IPS-15b (cell line): ENCODE data around the gene ACOT8.
"Not testable (repeated sequence)": the region's sequence is repeated elsewhere in the genome, so short reads cannot be mapped to it uniquely, and the experiment has no call there.

Experiments used
- H3K27me3 ChIP-seq: one replicate; pipeline ENCODE4 v1.6.1; 2013; ENCODE audit warnings: low read length; ENCODE audit not compliant: control insufficient read depth, insufficient read depth
- H3K36me3 ChIP-seq: one replicate; pipeline ENCODE4 v1.6.1; 2013; ENCODE audit warnings: low read length; ENCODE audit not compliant: control insufficient read depth, insufficient read depth
- H3K4me1 ChIP-seq: one replicate; pipeline ENCODE4 v1.6.1; 2013; ENCODE audit warnings: mild to moderate bottlenecking, low read length; ENCODE audit not compliant: control insufficient read depth, insufficient read depth
- H3K4me3 ChIP-seq: one replicate; pipeline ENCODE4 v1.5.1; 2013; ENCODE audit warnings: low read depth, low read length
- H3K9ac ChIP-seq: one replicate; pipeline ENCODE4 v1.6.1; 2013; ENCODE audit warnings: low read depth, mild to moderate bottlenecking, low read length
- H3K9me3 ChIP-seq: one replicate; pipeline ENCODE4 v1.6.1; 2013; ENCODE audit warnings: mild to moderate bottlenecking, low read length; ENCODE audit not compliant: control insufficient read depth, insufficient read depth

The ACOT8 gene

DNA sequence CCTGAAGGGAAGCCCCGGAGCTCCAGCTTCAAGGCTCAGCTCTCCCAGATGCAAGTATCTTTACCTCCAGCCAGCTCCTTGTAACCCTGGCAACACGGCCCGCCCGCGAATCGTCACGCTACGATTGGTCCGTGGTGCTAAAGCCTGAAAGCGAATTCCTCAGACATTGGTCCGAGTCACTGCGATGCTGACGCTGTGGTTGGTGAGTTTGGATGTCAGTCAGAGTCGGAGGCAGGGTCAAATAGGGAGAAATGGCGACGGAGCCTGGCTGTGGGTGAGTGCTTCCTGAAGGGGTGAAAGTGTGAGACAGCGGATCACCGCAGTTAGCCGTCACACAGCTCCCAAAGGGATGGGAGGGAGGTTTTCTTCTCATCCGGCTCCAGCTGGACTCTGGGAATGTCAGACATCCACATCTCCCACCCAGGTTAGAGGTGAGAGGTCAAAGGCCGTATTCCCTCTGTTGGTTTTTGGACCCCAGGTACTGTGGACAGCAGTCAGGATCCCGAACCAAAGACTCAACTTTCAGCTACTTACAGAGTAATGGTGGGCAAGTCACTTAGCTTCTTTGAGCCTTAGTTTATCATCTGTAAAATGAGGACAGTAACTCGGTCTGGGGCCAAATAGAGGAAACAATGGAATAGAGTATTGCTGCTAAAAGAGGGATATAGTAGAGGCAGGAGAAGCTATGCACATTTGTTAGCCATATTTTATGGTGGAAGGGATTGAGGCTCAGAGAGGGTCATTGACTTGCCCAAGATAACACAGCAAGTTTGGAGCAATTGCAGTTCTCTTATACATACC, 24.0 kb upstream of the ACOT8 start, which contains the start of gene ZSWIM1:
TSS of gene ZSWIM1 (plus strand) at position 240 of the 801 bp plus-strand sequence. CDS start 1,366 bp downstream, outside the sequence.
- H3K36me3 ChIP-seq, result peaks cover 19% of the 10 kb centered on the region
- peak within 1 kb of the TSS; percentile 42 for H3K9ac ChIP-seq
- no peaks in the 10 kb centered on the region for H3K27me3 ChIP-seq
- H3K4me1 ChIP-seq, result no peaks in the 10 kb centered on the region
- peak within 1 kb of the TSS; percentile 70 for H3K4me3 ChIP-seq
- no peaks in the 10 kb centered on the region for H3K9me3 ChIP-seq

DNA sequence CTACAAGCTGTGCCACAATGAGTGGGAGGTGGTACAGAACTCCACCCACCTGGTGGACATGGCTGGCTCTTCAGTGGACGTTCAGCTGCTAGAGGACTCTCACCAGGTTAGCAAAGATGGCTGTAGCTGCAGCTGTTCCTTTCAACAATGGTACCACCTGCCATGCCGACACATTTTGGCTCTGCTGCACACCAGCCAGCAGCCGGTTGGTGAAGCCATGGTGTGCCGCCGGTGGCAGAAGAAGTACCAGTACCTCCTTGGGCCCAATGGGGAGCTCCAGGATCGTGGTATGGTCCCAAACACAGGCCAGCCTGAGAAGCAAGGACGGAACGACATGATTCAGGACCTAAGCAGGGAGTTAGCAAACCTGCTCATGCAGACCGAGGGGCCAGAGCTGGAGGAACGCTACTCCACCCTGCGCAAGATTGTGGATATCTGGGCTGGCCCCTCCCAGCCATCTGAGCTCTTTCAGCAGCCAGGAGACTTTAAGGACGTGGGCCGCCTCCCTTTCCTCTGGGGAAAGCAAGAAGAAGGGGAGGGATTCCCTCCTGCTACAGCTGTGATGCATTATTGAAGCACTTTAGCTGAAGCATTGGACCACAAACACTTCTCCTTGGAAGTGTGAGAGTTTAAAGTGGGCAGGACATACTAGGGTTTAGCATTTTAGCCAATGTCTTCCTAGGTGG, 21.0 kb upstream of the ACOT8 start:
- Histone ChIP-seq H3K9ac (no peak overlapping the region), H3K36me3 (peaks cover 8% of the 10 kb centered on the region), H3K9me3 (no peaks in the 10 kb centered on the region), H3K27me3 (no peaks in the 10 kb centered on the region), H3K4me1 (no peaks in the 10 kb centered on the region), H3K4me3 (no peak overlapping the region)

DNA sequence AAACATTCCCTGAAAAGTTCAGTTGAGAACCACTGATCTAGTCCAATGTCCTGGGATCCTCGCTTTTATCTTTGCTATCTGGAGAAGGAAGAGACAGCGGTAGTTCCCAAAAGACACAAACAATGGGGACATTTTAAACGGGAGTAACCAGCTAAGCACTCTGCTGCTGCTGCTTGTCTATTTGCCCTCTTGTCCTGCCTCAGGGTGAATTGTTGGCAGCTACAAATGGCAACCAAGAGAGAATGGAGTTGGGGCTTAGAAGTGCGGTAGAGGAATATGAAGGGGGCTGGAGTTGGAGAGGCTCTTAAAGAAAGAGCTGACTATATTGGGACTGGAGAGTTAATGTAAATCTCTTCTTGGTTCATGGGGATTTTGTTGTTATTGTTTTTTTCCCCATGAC, 17.4 kb upstream of the ACOT8 start:
- H3K4me3 ChIP-seq, result no peak overlapping the region
- no peak overlapping the region for H3K9ac ChIP-seq
- no peaks in the 10 kb centered on the region for H3K4me1 ChIP-seq
- no peaks in the 10 kb centered on the region for H3K36me3 ChIP-seq
- H3K27me3 ChIP-seq, result no peaks in the 10 kb centered on the region
- H3K9me3 ChIP-seq, result no peaks in the 10 kb centered on the region

DNA sequence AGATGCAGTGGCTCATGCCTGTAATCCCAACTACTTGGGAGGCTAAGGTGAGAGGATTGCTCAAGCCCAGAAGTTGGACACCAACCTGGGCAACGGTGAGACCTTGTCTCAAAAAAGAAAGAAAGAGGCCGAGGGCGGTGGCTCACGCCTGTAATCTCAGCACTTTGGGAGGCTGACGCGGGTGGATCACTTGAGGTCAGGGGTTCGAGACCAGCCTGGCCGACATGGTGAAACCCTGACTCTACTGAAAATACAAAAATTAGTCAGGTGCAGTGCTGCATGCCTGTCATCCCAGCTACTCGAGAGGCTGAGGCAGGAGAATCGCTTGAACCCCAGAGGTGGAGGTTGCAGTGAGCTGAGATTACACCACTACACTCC, 16.9 kb upstream of the ACOT8 start:
- H3K36me3 ChIP-seq, H3K4me3 ChIP-seq: not testable (repeated sequence)

DNA sequence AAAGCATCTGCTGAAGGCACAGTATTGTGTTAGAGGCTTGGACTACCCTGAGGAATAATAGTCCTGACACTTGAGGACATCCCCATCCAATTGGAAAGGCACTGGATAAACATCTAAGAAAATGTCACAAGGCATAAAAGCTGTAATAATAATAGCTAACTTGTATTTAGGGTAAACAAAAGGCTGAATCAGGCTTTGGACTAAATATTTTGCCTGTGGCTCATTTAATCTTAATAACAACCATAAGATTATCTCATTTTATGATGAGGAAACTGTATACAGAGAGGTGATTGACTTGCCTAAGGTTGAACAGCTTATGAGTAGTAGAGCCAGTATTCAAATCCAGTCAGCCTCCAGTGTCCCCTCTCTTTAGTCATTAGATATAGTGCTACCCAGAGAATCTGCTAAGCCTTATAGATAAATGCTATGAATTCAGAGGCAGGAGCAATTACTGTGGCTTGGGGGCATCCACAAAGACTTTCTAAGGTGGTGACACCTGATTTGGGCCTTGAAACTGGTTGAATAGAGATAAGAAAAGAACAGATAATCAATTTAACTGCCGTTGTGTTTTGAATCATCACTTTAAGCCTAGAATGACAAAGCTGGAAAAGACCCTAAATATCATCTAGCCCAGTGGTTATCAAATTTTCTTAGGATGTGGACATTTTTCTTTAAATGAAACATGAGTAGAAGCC, 16.4 kb upstream of the ACOT8 start:
- Histone ChIP-seq H3K27me3 (no peaks in the 10 kb centered on the region), H3K9ac (no peak overlapping the region), H3K4me1 (no peaks in the 10 kb centered on the region), H3K9me3 (no peaks in the 10 kb centered on the region), H3K36me3 (no peaks in the 10 kb centered on the region), H3K4me3 (no peak overlapping the region)

More for the DNA sequence above, 16.9 kb upstream of the ACOT8 start:
- H3K4me1 ChIP-seq, H3K9me3 ChIP-seq, H3K9ac ChIP-seq, H3K27me3 ChIP-seq: not testable (repeated sequence)

DNA sequence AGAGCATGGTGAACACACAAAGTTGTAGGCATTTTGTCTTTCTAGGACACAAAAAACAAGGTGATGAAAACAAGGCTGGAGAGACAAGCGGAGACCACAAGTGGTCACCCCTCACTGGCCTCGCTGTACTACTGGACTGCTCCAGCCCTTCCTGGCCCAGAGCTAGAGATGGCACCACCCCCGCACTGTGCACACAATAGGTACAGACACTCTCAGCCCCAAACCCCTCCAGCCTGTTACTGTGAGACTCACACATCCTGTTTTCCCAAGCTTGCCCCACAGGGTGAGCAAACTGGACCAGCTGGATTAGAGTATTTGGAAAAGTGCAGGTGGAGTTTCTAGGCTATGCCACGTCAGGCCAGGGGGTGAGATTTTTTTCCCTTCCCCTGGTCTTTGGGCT, 15.4 kb upstream of the ACOT8 start:
- Histone ChIP-seq H3K4me3 (no peak overlapping the region), H3K9ac (no peak overlapping the region), H3K4me1 (no peaks in the 10 kb centered on the region), H3K9me3 (no peaks in the 10 kb centered on the region), H3K36me3 (no peaks in the 10 kb centered on the region), H3K27me3 (no peaks in the 10 kb centered on the region)

DNA sequence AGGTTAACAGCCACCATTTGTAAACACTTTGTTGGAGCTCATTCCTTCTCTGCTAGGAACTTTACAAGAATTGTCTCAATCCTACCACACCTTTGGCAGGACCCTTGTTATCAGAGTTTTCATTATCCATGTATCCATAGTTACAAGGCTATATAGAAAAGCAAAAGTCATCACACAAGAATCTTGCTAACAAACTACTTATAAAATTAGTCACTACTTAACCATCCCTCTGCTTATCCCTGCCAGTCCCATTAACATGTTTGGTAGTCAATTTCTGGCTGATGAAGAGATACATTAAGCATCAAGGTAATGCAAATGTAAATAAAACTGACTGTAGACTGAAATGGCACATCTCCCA, 10.6 kb upstream of the ACOT8 start:
- H3K27me3 ChIP-seq, result no peaks in the 10 kb centered on the region
- no peaks in the 10 kb centered on the region for H3K4me1 ChIP-seq
- no peaks in the 10 kb centered on the region for H3K36me3 ChIP-seq
- no peak overlapping the region for H3K4me3 ChIP-seq
- H3K9me3 ChIP-seq, result no peaks in the 10 kb centered on the region
- H3K9ac ChIP-seq, result no peak overlapping the region

DNA sequence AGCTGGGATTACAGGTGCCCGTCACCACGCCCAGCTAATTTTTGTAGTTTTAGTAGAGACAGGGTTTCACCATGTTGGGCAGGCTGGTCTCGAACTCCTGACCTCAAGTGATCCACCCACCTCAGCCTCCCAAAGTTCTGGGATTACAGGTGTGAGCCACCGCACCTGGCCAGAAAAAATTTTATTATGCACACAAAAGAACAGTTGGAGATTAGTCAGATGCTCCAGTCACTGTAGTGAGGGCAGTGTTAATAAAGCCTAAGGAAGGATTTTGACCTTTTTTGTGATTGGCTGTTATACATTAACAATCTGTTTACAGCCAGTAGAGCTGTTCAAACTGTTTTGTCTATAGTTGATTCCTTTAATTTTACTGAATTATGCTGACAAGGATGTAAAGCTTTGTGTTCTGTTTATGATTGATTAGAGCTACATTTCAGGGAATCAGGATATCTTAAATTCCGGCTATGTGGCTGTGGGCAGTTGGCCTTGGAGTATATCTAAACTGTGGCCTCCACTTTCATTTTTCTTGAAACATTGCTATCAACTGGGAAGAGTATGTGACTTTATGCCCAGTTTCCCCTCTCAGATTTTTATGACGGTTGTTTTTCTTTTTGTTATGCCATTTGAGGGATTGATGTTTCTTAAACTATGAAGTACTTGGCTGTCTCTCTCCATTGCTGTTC, 10.1 kb upstream of the ACOT8 start:
- Histone ChIP-seq H3K4me3 (no peak overlapping the region), H3K4me1 (no peaks in the 10 kb centered on the region), H3K27me3 (no peaks in the 10 kb centered on the region), H3K9me3 (no peaks in the 10 kb centered on the region), H3K36me3 (no peaks in the 10 kb centered on the region), H3K9ac (no peak overlapping the region)

DNA sequence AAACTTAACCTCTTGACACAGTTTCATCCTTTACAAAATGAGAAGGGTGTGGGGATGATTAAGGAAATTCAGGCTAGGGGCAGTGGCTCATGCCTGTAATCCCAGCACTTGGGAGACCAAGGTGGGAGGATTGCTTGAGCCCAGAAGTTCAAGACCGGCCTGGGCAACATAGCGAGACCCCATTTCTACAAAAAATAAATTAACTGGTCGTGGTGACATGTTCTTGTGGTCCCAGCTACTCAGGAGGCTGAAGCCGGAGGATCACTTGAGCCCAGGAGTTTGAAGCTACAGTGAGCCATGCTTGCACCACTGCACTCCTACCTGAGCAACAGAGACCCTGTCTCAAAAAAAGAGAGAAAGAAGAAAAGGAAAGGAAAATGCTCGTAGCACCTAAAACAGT, 9.3 kb upstream of the ACOT8 start:
- Histone ChIP-seq H3K9ac (no peak overlapping the region), H3K4me3 (no peak overlapping the region), H3K27me3 (no peaks in the 10 kb centered on the region), H3K4me1 (no peaks in the 10 kb centered on the region), H3K9me3 (no peaks in the 10 kb centered on the region), H3K36me3 (no peaks in the 10 kb centered on the region)

DNA sequence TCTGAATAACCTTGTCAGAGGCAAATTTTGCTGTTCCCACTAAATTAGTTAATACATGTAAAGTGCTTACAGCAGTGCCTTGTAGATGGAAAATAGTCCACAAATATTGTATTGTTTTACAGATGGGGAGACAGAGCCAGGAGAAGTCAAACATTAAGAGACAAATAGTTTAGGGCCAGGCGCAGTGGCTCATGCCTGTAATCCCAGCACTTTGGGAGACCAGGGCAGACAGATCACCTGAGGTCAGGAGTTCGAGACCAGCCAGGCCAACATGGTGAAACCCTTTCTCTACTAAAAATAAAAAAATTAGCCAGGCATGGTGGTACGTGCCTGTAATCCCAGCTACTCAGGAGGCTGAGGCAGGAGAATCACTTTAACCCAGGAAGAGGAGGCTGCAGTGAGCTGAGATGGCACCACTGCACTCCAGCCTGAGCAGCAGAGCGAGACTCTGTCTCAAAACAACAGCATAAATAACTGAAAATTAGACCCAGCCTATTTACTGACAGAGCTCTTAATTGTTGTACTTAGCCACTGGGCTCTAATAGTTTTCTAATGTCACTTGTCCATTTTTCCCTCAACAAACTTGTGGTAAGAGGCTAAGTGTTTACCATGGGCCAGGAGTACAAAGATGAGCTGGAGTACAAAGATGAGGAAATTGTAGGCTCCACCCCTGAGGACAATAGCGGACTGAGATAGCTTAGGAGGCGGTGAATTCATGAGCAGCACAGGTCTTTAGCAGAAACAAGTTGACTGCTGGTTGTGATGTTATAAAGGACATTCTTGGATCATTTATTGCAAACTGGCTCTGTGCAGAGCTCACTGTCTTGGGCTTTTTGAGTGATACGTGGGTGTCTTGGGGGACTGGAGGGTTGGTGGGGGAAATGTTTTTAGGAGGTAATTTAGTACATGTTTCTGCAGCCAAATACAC, 6.6 kb upstream of the ACOT8 start:
- Histone ChIP-seq H3K36me3 (no peaks in the 10 kb centered on the region), H3K9me3 (no peaks in the 10 kb centered on the region), H3K4me1 (peaks cover 8% of the 10 kb centered on the region), H3K9ac (no peak overlapping the region), H3K27me3 (no peaks in the 10 kb centered on the region), H3K4me3 (no peak overlapping the region)
